ENCODE measurements around the gene IGFBP2. TPM values are rescaled to one million over a fixed set of nuclear protein-coding genes. Genes with fewer than 3 reads are reported as not detected.

IGFBP2 gene
- total RNA-seq, 1 donor from 2014 or later = 192 TPM

DNA sequence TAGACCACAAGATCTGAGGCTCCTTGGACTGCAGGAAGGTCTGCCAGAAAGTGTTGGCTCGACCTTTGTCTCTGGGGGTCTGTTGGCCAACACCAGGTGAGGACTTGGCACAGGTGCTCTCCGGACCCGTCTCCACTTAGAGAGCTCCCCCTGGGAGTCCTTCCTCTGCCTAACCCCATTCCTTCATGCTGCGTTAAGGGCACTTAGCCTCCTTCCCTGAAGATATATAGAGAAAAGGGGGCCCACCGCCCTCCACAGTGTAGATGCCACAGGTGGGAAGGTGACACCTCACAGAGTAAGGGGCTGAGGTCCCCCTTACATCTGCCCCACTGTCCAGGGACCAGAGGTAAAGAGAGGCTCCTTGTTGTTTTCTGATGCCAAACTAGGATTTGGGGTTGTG, 53.9 kb downstream of the IGFBP2 start:
- no peak for ATAC-seq

DNA sequence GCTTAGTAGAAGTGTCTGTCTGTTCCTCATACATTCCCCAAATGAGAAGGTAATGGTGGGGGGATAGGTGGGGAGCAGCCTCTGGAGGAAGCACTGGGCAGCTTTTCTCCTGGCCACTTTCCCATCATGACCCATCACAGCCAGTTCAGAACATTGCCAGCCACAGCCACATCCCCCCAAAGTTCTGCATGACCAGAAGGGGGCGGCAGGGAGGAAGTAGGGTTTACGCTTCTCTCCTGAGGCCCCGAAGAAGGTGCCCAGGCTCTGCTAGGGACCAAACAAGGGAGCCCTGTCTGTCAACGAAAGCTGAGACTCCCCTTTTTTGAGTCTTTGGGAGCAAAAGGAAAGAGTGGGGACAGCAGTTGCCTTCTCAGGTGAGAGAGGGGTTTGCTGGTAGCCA, 54.4 kb downstream of the IGFBP2 start:
- no peak for ATAC-seq

DNA sequence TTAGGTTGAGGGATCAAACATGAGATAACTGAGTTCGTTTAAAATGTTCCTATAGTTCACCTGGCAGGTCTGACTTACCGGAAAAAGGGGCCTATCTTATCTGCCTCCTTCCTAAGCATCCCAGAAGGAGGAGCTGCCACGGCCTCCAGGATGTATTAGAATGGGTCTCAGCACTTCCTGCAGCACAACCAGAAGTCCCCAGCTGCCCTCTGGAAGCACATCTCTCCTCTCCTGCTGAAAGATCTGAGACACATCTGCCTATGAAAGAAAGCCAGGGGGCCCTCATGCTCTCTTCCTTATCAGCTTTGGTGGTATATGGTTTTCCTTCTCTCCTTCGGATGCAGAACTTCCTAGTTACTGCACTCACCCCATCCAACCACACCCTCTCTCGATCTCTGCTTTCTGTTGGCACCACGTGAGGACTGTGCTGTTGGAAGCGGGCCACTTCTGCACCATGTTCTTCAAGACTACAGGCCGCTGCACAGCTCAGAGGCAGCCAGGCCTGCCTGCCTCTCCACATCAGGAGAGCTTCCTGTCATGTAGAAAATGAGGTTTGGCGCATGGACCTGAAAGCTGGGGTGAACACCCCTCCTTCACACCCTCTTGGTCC, 55.6 kb downstream of the IGFBP2 start:
- peak; percentile 62 for ATAC-seq

DNA sequence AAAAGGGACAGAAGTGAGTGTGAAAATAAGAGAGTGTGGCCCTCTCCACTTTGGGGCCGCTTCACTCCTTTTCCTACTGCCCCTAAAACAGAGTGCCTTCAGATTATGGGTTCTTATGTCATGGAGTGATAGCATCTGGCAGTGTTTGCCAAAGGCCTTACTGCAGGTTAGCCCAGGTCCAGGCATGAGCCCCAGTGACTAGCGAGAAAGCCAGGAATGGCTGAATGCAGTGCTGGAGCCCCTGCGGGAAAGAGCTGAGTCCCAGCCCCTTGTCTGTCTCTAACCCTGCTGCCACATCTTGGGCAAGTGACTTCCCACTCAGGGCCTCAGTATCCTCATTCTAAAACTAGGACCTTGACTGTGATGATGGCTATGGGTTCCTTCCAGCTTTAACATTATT, 56.2 kb downstream of the IGFBP2 start:
- no peak for ATAC-seq

DNA sequence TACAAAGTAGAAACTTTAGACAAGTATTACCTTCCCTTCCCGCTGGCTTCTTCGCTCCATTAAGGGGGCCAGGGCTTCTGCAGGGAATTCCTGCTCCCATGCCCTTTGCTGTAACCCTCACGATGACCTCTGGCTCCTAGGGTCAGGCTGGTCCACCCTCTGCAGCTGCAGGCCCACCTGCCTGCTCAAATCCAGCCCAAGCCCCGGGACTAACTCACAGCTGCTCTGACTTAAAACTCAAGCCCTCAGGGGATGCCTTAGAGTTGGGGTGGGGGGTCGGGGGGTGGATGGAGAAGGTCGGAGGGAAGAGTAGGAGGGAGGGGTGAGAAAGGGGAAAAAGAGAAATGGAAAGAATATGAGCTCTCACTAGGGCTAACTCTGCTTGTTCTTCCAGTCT, 57.2 kb downstream of the IGFBP2 start:
- ATAC-seq = no peak

DNA sequence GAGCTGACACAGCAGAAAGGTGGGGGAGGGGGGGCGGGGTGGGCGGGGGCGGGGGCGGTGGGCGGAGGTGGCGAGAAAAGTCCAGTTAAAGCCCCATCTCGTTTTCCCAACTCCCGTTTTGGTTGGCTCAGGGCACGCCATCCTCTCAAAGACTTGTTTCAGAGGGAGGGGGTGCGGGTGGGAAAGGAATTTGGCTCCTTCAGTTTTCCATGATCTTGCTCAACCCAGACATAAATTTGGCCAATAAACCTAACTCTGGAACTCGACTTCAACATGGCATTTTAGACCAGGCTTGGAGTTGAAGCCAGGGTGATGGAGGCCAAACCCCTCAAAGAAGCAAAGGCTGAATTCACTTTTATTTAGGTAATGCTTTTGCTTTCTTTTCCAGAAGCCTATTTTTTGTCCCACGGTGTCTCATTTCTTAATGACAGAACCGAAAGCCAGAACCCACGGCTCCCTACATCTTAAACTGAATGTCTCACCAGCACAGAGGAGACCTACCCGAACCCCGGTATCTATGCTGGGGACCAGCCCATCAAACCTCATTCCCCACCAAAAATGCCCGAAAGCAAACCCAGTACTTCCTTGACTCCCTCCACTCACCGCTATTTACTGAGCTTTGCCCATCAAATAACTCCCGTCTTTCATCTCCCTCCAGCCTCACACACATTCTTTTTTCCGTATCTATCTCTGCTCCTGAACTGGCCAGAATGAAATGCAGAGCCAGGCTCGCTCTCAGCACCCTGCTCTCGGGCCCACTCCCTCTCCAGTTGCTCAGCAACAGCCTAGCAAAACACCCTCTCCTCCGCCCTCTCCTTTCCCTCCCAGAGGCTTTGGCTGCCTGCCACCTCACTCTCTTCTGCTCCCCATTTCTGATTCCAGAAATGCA, 57.9 kb downstream of the IGFBP2 start:
- ATAC-seq = no peak

DNA sequence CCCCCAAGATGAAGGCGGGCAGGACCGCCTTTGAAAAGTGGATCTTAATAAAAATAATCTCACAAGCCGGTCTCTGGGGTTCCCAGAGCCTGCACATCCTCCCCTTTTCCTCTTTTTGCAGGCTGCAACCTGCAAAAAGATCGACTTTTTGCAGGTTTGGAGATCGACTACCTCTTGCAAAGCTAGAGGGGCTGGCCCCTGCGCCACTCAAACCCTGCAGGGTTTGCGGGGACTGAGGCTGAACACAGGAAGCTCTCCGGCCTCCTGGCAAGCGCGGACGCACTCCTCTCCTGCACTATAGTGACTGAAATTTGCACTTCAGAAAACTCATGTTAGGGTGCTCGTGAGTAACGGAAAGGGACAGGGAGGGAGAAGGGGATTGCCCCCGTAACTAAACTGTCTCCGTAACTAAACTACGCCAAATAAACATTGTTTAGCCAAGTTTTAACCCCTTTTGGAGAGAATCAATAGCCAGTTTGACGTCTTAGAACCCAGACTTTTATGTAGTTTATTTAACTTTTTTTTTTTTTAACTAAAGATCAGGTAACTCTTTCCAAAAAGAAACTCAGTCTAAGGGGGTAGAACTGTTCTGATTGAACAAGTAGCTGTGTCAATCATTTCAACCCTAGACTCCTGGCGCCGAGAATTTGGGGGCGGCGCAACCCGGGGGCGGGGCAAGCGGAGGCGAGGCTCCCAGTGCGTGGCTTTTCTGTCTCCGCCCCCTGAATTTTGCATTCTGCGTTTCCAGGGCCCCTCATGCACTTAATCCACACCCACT, 59.6 kb downstream of the IGFBP2 start:
- peak; percentile 24 for ATAC-seq

DNA sequence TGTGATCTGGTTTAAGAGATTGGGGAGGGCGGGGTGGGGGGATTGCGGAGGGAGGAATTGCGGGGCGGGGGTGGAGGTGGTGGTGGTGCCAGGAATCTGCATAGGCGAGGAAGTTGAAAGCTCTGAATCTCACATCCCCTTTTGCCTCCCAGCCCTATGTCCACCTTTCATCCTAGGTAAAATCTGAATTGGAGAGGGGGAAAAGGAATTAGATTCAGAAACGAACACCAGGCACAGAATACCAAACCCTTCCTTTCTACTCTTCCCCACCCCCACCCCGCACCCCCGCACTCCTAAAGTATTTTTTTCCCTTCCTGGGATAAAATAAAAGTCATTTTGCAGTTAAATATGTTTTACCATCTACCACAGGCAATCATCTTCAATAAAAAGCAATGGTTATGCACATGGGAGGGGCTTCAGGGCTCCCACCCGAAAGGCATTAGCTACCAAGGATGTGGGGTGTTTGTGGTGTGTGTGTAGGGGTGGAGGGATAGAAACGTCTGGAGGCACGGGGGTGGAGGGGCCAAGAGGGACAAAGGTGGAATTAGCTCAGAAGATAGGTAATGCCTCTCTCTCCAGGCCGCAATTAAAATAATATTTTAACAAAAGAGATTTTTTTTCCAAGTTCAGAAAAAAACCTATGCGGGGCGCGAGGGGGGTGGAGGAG, 60.3 kb downstream of the IGFBP2 start:
- ATAC-seq = no peak

DNA sequence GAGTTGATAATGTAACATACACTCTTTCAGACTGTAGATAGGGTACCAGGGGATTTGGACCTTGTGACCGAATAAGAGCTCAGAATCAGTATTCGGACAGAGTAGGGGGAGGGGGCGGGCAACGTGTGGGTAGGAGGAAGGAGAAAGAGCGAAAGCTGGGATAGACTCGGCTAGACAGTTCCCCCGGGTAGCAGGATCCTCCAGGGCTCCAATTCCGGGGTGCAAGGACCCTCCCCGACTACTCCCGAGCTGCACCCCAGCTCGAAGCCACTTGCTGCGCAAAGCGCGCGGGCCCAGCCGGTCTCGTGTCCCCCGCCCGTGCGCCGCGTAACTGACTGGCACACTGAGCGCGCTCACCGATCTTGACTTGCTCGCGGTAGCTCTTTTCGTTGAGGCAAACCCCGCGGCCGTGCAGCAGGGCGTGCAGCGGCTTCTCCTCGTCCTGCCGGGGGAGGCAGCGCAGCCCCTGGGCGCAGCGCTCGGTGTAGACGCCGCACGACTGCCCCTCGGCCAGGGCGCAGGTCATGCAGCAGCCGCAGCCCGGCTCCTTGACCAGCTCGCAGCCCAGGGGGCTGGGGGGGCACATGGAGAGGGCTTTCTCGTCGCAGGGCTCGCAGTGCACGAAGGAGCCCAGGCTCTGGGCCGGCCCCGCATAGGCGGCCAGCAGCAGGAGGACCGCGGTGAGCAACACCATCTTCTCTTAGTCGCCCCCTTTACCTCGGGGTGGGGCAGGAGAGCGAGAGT, 61.0 kb downstream of the IGFBP2 start:
- peak; percentile 46 for ATAC-seq

DNA sequence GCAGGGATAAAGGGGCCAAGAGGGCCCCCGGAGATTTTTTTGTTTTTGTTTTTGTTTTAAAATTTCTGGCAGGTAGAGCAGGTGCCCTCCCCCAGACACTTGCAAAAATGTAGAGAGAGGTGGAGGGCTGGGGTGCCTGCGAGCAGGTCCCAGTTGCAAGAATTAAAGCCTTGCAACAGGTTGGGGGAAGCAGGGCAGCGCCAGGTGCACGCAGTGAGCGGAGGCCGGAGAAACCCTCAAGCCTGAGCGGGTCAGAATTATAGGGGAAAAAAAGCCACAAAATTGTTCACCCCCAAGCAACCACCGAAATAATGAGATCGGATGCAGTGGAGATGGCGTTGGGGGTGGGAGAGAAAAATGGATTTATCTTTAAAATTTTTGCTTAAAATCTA, 61.6 kb downstream of the IGFBP2 start:
- ATAC-seq = no peak

DNA sequence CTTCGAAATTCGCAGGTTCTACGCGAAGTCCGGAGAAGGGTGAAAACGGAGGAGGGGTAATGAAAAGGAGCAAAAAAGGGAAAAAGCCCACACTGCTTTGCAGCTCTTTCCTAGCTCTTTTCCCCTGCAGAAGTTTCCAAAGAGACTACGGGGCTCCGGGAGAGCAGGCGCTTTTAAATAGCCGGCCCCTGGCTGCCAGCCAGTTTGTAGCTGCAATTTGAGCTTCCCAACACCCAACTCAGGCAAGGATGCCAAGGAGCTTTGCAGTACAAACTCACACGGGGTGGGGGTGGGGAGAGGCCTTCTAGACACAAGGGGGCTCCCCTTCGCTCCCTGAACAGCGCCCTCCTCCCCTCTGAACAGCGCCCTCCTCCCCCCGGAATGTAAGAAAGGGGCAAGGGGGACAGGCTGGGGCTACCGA, 62.2 kb downstream of the IGFBP2 start, which contains the start of gene IGFBP5:
Gene IGFBP5 (minus strand): TSS at position 149 of the 421 bp plus-strand sequence. CDS start 774 bp downstream, outside the sequence.
- ATAC-seq = no peak

DNA sequence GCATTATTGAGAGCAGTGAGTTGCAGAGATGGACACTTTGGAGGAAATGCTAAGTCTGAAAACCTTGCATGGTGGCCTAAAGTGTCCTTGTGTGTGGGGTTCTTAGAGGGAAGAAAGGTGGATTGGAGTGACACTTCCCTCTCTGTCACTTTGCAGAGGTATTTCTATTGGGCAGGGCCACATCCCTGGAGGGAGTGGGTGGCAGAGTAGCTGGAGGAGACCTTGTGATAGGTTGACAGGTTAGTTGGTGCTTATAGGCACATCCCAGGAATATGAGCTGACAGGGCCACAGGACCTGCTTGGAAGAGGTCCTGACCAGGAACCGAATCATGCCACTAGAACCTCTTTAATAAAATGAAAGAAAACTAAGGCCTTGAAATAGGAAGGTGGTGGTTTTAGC, 63.1 kb downstream of the IGFBP2 start:
- no peak for ATAC-seq

DNA sequence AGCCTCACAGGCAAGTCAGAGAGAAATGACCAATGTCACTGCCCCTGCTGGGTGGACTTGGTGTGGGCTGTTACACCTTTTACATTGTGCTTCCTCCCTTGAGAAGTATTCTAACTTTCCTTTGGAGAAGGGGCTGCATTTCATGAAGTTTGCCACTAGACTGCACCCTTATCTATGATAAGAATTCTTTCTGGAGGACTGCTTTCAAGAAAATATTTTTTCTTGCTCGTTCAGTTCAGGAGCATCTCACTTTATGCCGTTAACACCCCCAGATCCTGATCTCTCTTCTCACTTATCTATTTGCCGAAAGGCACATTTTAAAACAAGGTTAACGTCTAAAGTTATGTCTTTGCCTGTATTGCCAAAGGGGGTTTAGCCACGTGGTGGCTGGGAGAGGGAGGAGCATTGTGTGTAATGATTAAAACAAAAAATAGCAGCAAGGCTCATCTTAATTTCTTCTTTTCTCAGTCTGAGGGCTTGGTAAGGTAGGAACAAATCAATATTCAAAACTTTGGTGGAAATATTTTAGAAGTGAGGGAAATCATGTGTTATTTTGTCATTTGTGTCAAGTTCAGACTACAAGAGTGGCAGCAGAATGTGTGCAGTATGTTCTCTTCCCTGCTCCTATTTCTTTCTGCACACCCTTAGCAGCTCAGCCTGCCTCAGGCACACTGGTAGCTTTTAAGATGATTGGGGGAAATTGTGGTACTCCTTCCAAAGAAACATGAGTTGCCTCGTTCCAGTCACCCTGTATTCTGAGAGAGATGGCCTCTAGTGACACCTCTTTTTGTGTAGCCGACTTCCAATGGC, 63.7 kb downstream of the IGFBP2 start:
- ATAC-seq = no peak

DNA sequence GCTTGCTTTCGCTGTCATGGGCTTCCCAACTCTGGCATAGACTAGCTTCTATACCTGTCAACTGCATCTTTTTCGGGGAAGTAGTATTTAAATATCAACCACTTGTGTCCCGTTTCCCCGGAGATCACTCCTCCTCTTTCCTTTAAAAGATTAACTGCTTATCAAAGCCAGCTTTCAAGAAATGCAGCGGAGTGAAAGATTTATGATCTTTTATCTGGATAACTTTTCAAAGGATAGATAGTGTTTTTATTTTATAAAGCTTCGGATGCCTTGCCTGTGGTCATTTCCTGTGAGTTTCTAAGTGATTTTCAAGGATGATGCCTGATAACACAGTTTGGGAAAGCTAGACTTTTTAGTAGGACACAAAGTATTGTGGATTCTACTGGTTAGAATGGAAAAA, 65.1 kb downstream of the IGFBP2 start:
- no peak for ATAC-seq

DNA sequence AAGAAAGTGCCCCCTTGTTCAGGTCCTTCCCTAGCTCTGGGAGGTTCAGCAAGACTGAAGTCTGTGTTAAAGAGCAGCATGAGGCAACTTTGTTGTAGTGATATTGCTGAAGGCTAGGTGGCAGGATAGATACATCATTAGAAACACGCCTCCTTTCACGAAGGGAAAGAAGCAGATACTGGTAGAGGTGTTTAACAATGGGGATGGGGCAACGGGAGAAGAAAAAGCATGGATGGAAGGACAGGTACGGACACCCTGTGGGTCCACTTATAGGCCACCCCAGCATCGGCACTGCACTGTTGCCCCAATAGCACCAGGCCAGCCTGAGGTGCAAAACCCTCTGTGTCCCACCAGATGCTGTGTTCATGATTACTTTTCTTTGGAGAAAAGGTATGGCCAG, 65.7 kb downstream of the IGFBP2 start:
- peak; percentile 53 for ATAC-seq

DNA sequence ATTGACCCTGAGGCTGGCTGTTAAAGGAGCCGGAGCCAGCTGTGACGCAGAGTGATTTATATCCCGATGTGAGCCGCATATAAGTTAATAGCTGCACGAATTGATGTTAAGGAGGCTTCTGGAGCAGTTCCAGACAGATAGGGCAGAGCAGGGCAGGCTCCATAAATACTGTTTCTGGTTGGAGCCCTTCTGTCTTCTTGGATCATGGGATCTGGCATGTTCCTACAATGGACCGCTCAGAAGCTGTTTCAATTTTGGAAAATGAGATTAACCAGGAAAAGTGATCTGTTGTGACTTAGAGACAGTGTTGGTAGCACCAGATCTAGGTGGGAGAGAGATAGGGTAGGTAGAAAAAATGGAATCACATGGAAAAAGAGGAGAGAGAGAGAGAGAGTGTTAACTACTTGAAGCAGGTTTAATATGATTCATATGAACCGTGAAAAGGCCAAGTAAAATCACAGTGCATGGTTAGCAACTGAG, 66.9 kb downstream of the IGFBP2 start:
- no peak for ATAC-seq

DNA sequence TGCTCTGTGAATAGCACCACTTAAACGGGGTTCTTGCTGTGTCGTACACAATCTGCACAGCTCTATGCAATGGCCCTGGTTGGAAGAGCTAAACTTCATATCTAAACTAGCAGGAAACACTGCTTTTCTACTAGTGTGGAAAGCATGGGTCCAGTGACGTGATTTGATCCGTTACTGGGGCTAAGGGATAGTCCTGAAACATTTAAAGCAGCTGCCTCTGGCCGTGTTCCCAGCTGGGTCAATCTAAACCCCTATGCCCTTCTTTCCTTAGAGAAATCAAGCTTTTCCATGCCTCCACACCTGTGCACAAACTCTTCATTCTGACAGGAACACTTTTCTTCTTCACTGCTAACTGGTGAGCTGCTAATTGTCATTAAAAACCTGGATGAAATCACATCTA, 67.6 kb downstream of the IGFBP2 start:
- no peak for ATAC-seq

DNA sequence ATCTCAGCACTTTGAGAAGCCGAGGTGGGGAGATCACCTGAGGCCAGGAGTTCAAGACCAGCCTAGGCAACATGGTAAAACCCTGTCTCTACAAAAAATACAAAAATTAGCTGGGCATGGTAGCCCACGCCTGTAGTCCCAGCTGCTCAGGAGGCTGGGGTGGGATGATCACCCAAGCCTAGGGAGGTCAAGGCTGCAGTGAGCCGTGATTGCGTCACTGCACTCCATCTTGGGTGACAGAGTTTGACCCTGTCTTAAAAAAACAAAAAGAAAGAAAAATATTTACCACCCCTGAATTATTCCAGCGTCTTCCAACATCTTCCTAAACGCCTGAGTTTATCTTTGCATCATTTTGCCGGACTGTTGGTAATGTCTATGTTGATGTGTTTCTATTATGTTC, 68.3 kb downstream of the IGFBP2 start:
- ATAC-seq = no peak

DNA sequence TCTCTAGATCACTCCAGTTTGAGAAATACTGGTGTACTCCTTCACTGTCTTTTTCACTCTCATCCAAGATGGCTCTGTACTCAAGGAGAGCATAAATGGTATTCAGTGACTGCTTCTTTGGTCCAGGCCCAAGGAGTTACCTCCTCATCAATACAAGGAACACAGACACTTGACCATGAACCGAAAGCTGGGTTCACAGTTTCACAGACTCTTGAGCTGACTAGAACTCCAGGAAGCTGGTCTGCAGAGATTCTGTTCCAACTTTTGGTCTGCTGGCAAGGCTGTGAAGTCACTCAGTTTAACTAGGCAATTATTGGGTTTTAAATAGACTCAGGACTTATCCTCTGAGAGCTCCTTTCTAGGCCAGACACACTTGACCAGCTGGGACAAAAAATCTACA, 69.5 kb downstream of the IGFBP2 start:
- no peak for ATAC-seq

DNA sequence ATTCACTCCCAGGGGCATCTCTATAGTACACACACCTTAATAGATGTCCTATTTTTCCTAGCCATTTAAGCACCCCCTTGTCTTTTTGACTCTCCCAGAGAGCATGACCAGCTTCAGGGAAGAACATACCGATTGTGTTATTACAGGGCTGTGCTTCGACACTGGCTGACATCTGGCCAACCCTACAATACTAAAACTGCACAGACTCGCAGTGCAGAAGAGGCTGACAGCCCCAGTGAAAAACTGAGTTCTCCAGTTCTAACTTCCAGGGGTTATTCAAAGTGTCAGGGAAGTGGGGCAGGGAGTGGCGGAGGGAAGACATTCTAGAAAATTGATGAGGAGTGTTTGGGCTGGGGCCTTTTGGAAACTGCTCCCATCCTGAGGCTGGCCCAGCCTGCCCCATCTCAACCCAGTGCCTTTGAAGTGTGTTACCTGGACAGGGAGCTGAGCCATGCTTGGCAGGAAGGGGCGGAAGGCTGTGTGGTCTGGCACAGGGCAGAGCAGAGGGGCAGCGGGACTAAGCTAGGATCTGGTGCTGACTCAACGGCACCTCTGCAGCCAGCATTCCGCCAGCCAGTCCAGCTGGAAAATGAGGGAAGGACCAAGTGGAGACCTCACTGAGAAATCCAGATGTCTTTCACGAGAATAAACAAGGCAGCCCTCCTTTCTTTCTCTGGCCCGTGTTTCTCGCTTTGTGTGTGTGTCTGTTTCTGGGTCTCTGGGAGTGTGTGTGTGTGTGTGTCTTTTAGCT, 77.5 kb downstream of the IGFBP2 start:
- ATAC-seq = peak; percentile 35

All from esophagus mucosa (tissue), 1 donor.